HG02938 (cell line): ENCODE data around the gene COL25A1.
"Not testable (repeated sequence)": the region's sequence is repeated elsewhere in the genome, so short reads cannot be mapped to it uniquely, and the experiment has no call there.

Experiments
- ATAC-seq: cut with Tn5 transposase; IDR thresholded peaks from one replicate; pipeline ENCODE4 v1.9.1; 2021; ENCODE audit warnings: mild to moderate bottlenecking, moderate library complexity; ENCODE audit not compliant: unreplicated experiment

The COL25A1 gene

GRCh38 chr4:108881986-108882385, 420.5 kb downstream of the COL25A1 start:
- no peak for ATAC-seq

GRCh38 chr4:108881190-108881589, 421.3 kb downstream of the COL25A1 start:
- ATAC-seq: no peak

GRCh38 chr4:108878806-108879205, 423.7 kb downstream of the COL25A1 start:
- no peak for ATAC-seq

GRCh38 chr4:108877821-108878220, 424.6 kb downstream of the COL25A1 start:
- no peak for ATAC-seq

GRCh38 chr4:108874806-108875205, 427.7 kb downstream of the COL25A1 start:
- ATAC-seq: no peak

- not testable (repeated sequence) for ATAC-seq
Measured at GRCh38 chr4:108869970-108870369, 432.5 kb downstream of the COL25A1 start.

- no peak for ATAC-seq
Measured at GRCh38 chr4:108868606-108869227, 433.7 kb downstream of the COL25A1 start.

- ATAC-seq: no peak
Measured at GRCh38 chr4:108867476-108867875, 435.0 kb downstream of the COL25A1 start.

GRCh38 chr4:108861334-108861733, 441.1 kb downstream of the COL25A1 start:
- ATAC-seq: no peak

GRCh38 chr4:108854786-108855185, 447.7 kb downstream of the COL25A1 start:
- ATAC-seq: no peak

GRCh38 chr4:108852691-108853090, 449.8 kb downstream of the COL25A1 start:
- no peak for ATAC-seq

- ATAC-seq: no peak
Measured at GRCh38 chr4:108851366-108851765, 451.1 kb downstream of the COL25A1 start.

GRCh38 chr4:108850219-108850649, 452.2 kb downstream of the COL25A1 start:
- no peak for ATAC-seq

GRCh38 chr4:108849611-108850168, 452.8 kb downstream of the COL25A1 start:
- ATAC-seq: peak; percentile 93

- ATAC-seq: no peak
Measured at GRCh38 chr4:108846568-108846967, 455.9 kb downstream of the COL25A1 start.

- no peak for ATAC-seq
Measured at GRCh38 chr4:108840426-108840975, 462.0 kb downstream of the COL25A1 start.

- ATAC-seq: no peak
Measured at GRCh38 chr4:108839333-108839732, 463.1 kb downstream of the COL25A1 start.

- ATAC-seq: no peak
Measured at GRCh38 chr4:108838451-108838850, 464.0 kb downstream of the COL25A1 start.

- no peak for ATAC-seq
Measured at GRCh38 chr4:108834835-108835384, 467.5 kb downstream of the COL25A1 start.

- ATAC-seq: no peak
Measured at GRCh38 chr4:108834166-108834834, 468.2 kb downstream of the COL25A1 start.

- no peak for ATAC-seq
Measured at GRCh38 chr4:108833046-108833445, 469.4 kb downstream of the COL25A1 start.

GRCh38 chr4:108831886-108832285, 470.6 kb downstream of the COL25A1 start:
- ATAC-seq: no peak
